Uterus (tissue), 2 donors: ENCODE results near the gene WDR43.

ENCODE experiments used
- CTCF ChIP-seq, 4 experiments: fragments of 200-600 bp in 2 of 4; fragments of 450-650 bp in 2 of 4; sonication (generic) in 2 of 4; IDR thresholded peaks; one replicate each; pipeline ENCODE4 v1.5.1; 2016 to 2019; ENCODE audit warnings: antibody characterized with exemption in 4 of 4, mild to moderate bottlenecking in 2 of 4, moderate library complexity in 1 of 4
- POLR2A ChIP-seq, 2 donors: fragments of 450-650 bp; IDR thresholded peaks; one replicate each; pipeline ENCODE4 v1.6.1; 2016; ENCODE audit warnings: antibody characterized with exemption in 2 of 2, mild to moderate bottlenecking in 1 of 2, moderate library complexity in 1 of 2

- TF ChIP-seq POLR2A (IDR thresholded peaks at IDR 0.05) (no peak), CTCF (IDR thresholded peaks at IDR 0.05) (no peak)
Observed at GRCh38 chr2:28868611-28869010, 25.9 kb upstream of the WDR43 start.
